Measurements from ENCODE around the gene GHSR.

DNA sequence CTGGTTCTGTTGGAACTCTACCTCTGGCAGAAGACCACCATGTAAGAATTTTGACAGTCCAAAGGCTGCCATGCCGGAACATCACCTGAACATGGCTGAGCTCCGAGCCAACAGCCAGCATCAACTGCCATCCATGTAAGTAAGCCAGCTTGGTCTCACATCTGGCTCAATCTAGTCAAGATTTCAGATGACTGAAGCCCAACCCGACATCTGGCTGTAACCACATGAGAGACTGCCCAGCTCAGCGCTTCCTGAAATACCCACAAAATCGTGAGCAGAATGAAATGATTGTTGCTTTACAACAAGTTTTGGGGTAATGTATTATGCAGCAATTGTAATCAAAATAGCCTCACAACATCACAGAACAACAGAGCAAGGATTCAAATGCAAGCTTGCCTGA, 32.9 kb downstream of the GHSR start:
- TF ChIP-seq CTCF (conservative IDR thresholded peaks at IDR 0.05 in 1 of 2, IDR thresholded peaks at IDR 0.05 in 1 of 2; ENCODE audit: extremely low read depth in 1 of 2, insufficient read depth in 1 of 2, low read depth in 1 of 2, low read length in 2 of 2) (no peak), EZH2 (IDR thresholded peaks at IDR 0.05; ENCODE audit: borderline replicate concordance, low read length) (no peak)

All from mammary epithelial cell (primary cell).